ENCODE data around the gene AFTPH.

The AFTPH gene

GRCh38 chr2:64593035-64593655 is 69.0 kb downstream of the AFTPH start:
- no peak for DNase-seq

- DNase-seq: no peak
Observed at GRCh38 chr2:64594226-64594989, 70.3 kb downstream of the AFTPH start.

- no peak for DNase-seq
Observed at GRCh38 chr2:64595397-64596176, 71.5 kb downstream of the AFTPH start.

- no peak for DNase-seq
Observed at GRCh38 chr2:64598226-64598625, 74.1 kb downstream of the AFTPH start.

DNA sequence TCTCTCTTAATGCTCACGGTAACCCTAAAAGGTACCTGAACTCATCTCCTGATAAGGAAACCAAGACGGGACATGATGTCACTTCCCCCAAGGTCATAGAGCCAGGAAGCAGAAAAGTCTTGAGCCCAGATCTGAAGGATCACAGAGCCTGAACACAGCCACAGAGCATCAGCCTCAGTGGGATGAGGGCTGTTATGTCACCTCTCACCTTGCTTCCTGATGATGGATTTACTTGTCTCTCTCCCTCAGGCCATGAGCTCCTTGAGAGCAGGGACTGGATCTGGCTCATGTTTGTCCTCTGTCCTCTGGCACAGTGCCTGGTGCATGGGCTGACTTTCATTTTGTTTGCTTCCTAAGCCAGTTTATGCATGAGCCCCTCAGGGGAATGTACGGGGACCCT is 75.3 kb downstream of the AFTPH start:
- DNase-seq: no peak

DNA sequence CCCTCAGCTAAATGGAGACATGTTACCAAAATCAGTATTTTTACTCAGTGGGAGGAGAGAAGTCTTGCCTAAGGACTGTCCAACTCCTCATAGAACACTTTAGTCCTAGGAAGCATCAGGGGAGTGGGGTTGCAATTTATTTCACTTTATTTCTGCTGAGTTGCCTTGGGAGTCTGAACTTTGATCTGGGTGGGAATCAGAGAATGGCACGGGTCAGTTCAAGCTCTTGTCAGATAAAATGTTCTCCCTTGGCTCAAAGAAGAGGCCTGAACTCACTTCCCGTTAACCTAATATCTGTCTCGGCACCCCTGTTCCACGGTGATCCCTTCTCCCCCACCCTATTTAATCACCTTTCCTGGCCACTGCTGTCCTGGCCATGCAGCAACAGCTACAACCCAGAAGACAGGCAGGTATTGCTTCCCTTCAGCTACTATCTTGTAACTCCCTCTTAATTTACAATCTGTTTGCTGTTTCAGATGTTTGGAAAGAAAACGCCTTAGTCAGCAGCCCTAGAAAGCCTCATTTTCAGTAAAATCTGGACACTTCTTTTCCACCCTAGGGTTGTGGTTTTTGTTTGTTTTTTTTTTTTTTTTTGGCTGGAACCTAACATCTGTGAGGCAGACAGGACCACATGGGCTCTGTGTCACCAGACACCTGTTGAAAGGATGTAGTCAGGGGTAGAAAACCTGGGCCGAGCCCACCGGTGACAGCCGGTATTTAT is 77.1 kb downstream of the AFTPH start:
- no peak for DNase-seq

- DNase-seq: no peak
Observed at GRCh38 chr2:64601785-64602391, 77.8 kb downstream of the AFTPH start.

- DNase-seq: no peak
Observed at GRCh38 chr2:64602436-64602835, 78.3 kb downstream of the AFTPH start.

GRCh38 chr2:64604155-64604554 is 80.0 kb downstream of the AFTPH start:
- no peak for DNase-seq

- no peak for DNase-seq
Observed at GRCh38 chr2:64605026-64605471, 80.9 kb downstream of the AFTPH start.

GRCh38 chr2:64605991-64606478 is 81.9 kb downstream of the AFTPH start:
- DNase-seq: no peak

GRCh38 chr2:64606479-64607363 is 82.6 kb downstream of the AFTPH start:
- DNase-seq: no peak

- no peak for DNase-seq
Observed at GRCh38 chr2:64607381-64608304, 83.5 kb downstream of the AFTPH start.

DNA sequence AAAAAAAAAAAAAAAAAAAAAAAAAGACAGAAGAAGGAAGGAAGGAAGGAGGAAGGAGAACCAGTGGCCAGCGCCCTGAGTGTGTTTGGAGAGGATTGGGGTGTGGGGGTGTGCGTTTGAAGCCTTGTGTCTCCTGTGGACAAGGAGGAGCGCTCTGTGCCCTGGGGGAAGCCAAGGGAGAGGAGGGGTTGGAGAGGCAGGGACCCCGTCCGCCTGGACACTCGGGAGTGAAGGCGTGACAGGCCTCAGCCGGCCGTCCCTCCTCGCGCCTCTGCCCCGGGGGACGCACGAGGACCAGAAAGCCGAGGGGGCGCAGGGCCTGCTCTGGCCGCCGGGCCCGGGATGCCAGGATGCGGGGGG is 84.7 kb downstream of the AFTPH start:
- DNase-seq: no peak

DNA sequence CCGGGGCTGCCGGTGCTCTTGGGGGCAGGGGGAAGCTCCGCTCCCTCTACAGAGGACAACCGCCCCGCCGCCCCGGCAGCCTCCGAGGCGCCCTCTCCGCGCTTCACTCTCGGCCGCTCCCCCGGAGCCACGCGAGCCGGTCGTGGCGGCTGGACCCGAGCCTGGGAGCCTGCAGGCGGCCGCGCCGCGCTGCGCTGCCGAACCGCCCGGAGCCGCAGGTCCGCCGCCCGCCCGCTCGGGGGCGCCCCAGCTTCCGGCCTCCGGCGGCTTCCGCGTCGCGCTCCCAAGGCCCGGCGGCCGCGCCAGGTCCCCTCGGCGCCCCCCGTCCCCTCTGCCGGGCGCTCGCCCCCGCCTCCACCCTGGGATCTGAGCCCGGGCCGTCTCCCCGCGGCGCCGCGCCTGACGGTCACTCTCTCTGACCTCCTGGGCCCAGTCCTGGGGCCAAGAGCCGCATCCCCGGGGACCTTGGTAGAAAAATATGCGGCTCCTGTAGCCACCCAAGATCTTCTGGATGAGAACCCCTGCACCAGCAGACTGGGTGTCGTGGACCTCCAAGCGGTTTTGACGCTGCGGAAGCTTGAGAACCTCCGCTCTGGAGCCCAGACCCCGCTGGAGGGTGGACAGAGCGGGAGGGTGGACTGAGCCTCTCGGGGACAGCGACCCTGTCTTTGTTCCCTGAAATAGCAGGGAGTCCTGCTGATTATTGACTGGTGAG is 85.3 kb downstream of the AFTPH start:
- DNase-seq: no peak

- no peak for DNase-seq
Observed at GRCh38 chr2:64609942-64610281, 85.8 kb downstream of the AFTPH start.

DNA sequence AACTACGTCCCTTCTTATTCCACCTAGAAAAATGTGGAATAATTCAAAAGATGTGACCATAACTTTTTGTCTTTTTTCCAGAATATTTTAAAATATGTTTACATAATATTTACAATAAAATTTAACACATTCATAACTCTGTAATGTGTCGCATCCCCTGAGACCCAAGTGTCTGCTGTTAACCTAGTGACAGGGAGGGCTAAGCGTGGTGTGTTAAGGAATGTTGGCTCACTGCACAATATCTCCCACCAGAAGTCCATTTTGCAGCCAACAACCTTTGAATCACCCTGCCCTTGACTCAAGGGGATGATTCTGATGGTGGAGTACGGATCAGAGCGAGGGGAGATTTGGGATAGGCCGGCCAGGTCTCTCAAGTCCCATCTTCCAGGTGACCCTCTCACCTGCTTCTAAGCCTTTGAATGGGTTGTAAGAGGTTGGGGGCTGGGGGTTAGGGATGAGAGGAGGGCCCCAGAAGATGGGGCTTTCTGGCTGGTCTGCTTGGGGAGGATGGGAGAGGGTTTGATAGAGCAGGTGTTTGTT is 86.3 kb downstream of the AFTPH start:
- DNase-seq: no peak

- DNase-seq: no peak
Observed at GRCh38 chr2:64612575-64613195, 88.6 kb downstream of the AFTPH start.

DNA sequence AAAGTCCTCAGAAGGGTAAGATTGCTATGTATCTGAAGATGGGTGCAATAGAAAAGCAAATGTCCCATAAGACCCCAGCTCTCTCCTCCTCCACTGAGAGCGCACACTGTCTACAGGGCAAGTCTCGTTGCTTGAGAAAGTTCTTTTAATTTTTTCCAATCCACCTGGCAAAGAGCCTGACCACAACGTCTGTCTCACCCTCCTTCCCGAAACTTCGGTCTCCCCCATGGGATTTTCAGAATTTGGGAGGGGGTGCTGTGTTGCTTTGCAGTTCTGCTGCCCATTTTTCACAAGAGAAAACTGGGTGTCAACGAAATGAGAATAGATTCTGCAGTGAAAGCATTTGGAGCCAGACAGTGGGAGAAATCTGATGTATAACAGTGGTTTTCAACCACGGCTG is 89.1 kb downstream of the AFTPH start:
- no peak for DNase-seq
